OCI-LY1 (cell line): Measurements from ENCODE around the gene FZD4.
"Not testable (repeated sequence)": the region's sequence is repeated elsewhere in the genome, so short reads cannot be mapped to it uniquely, and the experiment has no call there.

Experiments
- H2AFZ ChIP-seq: fragments of 200-600 bp; sonication (generic), shearing (Covaris generic); 2 replicates; pipeline ENCODE4 v1.6.0; 2014; ENCODE audit warnings: antibody characterized with exemption, mild to moderate bottlenecking, low read length
- H3F3A ChIP-seq: fragments of 200-600 bp; sonication (generic), shearing (Covaris generic); 2 replicates; pipeline ENCODE4 v1.6.0; 2014; ENCODE audit warnings: mild to moderate bottlenecking, antibody characterized with exemption, low read length, moderate library complexity; ENCODE audit not compliant: insufficient read depth
- H3K27ac ChIP-seq: fragments of 200-600 bp; sonication (generic); 2 replicates; pipeline ENCODE4 v1.5.1; 2014; ENCODE audit warnings: low read length, mixed run types, mild to moderate bottlenecking, low read depth; ENCODE audit not compliant: poor library complexity, severe bottlenecking
- H3K27me3 ChIP-seq: fragments of 200-600 bp; sonication (generic); 2 replicates; pipeline ENCODE4 v1.6.0; 2014; ENCODE audit warnings: antibody characterized with exemption, mild to moderate bottlenecking, low read length, moderate library complexity; ENCODE audit not compliant: insufficient read depth
- H3K36me3 ChIP-seq: fragments of 200-600 bp; sonication (generic); 2 replicates; pipeline ENCODE4 v1.6.1; 2014; ENCODE audit warnings: mild to moderate bottlenecking, antibody characterized with exemption, low read length, moderate library complexity, mixed read lengths; ENCODE audit not compliant: insufficient read depth
- H3K4me1 ChIP-seq: fragments of 200-600 bp; sonication (generic); 2 replicates; pipeline ENCODE4 v1.5.1; 2014; ENCODE audit warnings: mild to moderate bottlenecking, low read length, moderate library complexity; ENCODE audit not compliant: insufficient read depth, severe bottlenecking
- H3K4me2 ChIP-seq: fragments of 200-600 bp; sonication (generic), shearing (Covaris generic); 2 replicates; pipeline ENCODE4 v1.6.1; 2014; ENCODE audit warnings: low read length
- H3K4me3 ChIP-seq: fragments of 200-600 bp; sonication (generic); 2 replicates; pipeline ENCODE4 v1.5.1; 2014; ENCODE audit warnings: low read length, low read depth, mild to moderate bottlenecking, mixed read lengths; ENCODE audit not compliant: poor library complexity, severe bottlenecking
- H3K79me2 ChIP-seq: fragments of 200-600 bp; shearing (Covaris generic); 2 replicates; pipeline ENCODE4 v1.6.1; 2016; ENCODE audit warnings: mixed run types, low read length, mixed read lengths; ENCODE audit not compliant: insufficient read depth
- H3K9ac ChIP-seq: fragments of 200-600 bp; sonication (generic), shearing (Covaris generic); 2 replicates; pipeline ENCODE4 v1.6.1; 2014; ENCODE audit warnings: mild to moderate bottlenecking, low read length, mixed read lengths
- H3K9me2 ChIP-seq: fragments of 200-600 bp; sonication (generic), shearing (Covaris generic); 2 replicates; pipeline ENCODE4 v1.6.1; 2014; ENCODE audit warnings: low read depth, mild to moderate bottlenecking, low read length, mixed read lengths
- H3K9me3 ChIP-seq: fragments of 200-600 bp; shearing (Covaris generic); 2 replicates; pipeline ENCODE4 v1.6.1; 2014; ENCODE audit warnings: low read length, mixed read lengths
- H4K20me1 ChIP-seq: fragments of 200-600 bp; sonication (generic), shearing (Covaris generic); 2 replicates; pipeline ENCODE4 v1.6.0; 2016; ENCODE audit warnings: mild to moderate bottlenecking, low read length; ENCODE audit not compliant: insufficient read depth
- EZH2 ChIP-seq: fragments of 200-600 bp; sonication (generic), shearing (Covaris generic); IDR thresholded peaks from 2 replicates; pipeline ENCODE4 v1.8.0; 2017; ENCODE audit warnings: borderline replicate concordance, mixed run types, mild to moderate bottlenecking, antibody characterized with exemption, low read length, moderate library complexity, mixed read lengths
- TF ChIP-seq, protein P1 (sequence below): fragments of 200-600 bp; sonication (generic), shearing (Covaris generic); IDR thresholded peaks from 2 replicates; pipeline ENCODE4 v1.5.1; 2017; ENCODE audit warnings: mild to moderate bottlenecking, antibody characterized with exemption, low read length, moderate library complexity, mixed read lengths

FZD4 gene

DNA sequence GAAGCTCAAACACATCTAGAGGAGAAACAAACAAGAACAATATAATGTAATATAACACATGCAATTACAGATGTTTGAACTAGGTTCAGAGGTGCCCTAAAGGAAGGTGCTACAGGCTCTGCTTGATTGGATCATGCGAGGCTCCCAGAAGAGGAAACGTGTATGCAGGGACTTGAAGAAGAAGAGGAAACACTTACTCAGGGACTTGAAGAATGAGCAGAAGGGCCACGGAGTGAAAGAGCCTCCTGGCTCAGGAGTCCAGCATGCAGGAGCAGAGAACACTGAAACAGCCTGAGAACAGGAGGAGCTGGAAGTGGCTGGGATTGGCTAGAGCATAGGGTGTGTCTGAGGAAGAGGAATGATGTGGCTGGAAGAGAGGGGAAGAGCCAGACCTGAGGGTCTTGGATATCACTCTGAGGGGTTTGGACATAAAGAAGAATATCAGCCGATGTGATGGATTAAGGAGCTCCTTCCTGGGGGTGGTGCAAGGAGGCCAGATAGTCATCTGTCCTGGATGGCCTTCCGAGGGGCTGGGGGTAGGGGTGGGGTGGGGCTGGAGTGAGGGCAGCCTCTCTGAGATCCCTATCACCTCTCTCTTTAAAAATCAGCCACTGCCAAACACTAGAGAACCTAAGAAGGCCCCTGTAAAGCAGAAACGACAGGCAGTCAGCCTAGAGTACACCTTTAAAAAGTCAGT lies 16.8 kb downstream of the FZD4 start:
- H3K27me3 ChIP-seq = no peaks in the 10 kb centered on the region
- no peak overlapping the region for H2AFZ ChIP-seq
- H3K9ac ChIP-seq = no peak overlapping the region
- no peaks in the 10 kb centered on the region for H3K79me2 ChIP-seq
- no peaks in the 10 kb centered on the region for H3F3A ChIP-seq
- no peak overlapping the region for H3K27ac ChIP-seq
- H3K9me3 ChIP-seq = no peaks in the 10 kb centered on the region
- no peaks in the 10 kb centered on the region for H3K4me1 ChIP-seq
- no peak for TF ChIP-seq EZH2
- TF ChIP-seq, protein P1, sequence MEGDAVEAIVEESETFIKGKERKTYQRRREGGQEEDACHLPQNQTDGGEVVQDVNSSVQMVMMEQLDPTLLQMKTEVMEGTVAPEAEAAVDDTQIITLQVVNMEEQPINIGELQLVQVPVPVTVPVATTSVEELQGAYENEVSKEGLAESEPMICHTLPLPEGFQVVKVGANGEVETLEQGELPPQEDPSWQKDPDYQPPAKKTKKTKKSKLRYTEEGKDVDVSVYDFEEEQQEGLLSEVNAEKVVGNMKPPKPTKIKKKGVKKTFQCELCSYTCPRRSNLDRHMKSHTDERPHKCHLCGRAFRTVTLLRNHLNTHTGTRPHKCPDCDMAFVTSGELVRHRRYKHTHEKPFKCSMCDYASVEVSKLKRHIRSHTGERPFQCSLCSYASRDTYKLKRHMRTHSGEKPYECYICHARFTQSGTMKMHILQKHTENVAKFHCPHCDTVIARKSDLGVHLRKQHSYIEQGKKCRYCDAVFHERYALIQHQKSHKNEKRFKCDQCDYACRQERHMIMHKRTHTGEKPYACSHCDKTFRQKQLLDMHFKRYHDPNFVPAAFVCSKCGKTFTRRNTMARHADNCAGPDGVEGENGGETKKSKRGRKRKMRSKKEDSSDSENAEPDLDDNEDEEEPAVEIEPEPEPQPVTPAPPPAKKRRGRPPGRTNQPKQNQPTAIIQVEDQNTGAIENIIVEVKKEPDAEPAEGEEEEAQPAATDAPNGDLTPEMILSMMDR = no peak
- H3K4me2 ChIP-seq = no peak overlapping the region
- no peaks in the 10 kb centered on the region for H3K36me3 ChIP-seq
- H3K4me3 ChIP-seq = no peak overlapping the region
- H4K20me1 ChIP-seq = no peaks in the 10 kb centered on the region
- no peaks in the 10 kb centered on the region for H3K9me2 ChIP-seq

DNA sequence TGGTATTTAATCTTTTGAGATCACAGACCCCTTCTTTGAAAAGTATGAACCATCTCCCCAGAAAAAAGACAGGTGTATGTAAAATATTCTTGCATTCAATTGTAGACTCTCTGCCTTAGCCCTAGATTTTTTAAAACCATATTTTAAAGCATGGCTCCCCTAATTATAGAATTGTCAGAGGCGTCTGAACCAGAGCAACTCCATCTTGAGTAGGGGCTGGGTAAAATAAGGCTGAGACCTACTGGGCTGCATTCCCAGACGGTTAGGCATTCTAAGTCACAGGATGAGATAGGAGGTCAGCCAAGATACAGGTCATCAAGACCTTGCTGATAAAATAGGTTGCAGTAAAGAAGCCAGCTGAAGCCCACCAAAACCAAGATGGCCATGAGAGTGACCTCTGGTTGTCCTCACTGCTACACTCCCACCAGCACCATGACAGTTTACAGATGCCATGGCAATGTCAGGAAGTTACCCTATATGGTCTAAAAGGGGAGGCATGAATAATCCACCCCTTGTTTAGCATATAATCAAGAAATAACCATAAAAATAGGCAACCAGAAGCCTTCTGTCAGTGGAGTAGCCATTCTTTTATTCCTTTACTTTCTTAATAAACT lies 17.9 kb downstream of the FZD4 start:
- H3K4me3 ChIP-seq, H3K4me2 ChIP-seq, H3K27ac ChIP-seq, H3K36me3 ChIP-seq, H4K20me1 ChIP-seq, H3K27me3 ChIP-seq, H3K9ac ChIP-seq, H3K9me2 ChIP-seq, H3K9me3 ChIP-seq, H2AFZ ChIP-seq, H3F3A ChIP-seq, H3K4me1 ChIP-seq, H3K79me2 ChIP-seq: not testable (repeated sequence)

DNA sequence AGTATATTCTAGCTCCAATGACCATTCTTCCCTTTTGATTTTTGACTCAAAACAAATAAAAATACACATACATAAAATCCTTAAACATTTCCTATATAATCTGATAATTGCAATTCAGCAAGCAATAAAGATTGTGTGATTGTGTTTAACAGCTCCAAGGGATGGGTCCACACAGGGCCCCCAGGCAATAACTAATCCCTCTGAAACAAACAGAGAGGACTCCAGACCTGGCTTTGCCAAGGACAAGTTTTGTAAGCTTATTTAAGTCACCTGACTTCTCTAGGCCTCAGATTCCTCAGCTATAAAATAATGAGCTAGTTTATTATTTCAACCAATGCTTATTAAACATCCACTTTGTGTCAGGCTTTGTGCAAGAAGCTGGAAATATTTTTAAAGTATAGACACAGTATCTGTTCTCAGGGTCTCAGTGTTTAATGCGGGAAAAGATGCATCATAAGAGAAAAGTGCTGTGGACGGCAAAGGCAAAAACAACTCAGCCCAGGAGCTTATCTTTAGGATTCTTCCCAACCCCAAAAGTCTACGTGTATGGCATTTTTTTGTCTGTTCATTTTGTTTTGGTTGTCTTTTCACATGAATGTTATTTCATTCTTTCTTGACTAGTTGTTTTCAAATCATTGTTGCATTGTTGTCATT lies 20.1 kb downstream of the FZD4 start:
- no peaks in the 10 kb centered on the region for H3K79me2 ChIP-seq
- no peaks in the 10 kb centered on the region for H3K36me3 ChIP-seq
- H4K20me1 ChIP-seq = no peaks in the 10 kb centered on the region
- no peak for TF ChIP-seq EZH2
- TF ChIP-seq, protein P1 = no peak
- H3K9me3 ChIP-seq = no peaks in the 10 kb centered on the region
- no peak overlapping the region for H3K9ac ChIP-seq
- no peaks in the 10 kb centered on the region for H3K4me1 ChIP-seq
- H3K27ac ChIP-seq = no peak overlapping the region
- H3K4me3 ChIP-seq = no peak overlapping the region
- no peaks in the 10 kb centered on the region for H3F3A ChIP-seq
- H3K27me3 ChIP-seq = no peaks in the 10 kb centered on the region
- no peaks in the 10 kb centered on the region for H3K9me2 ChIP-seq
- H3K4me2 ChIP-seq = no peak overlapping the region
- H2AFZ ChIP-seq = no peak overlapping the region

DNA sequence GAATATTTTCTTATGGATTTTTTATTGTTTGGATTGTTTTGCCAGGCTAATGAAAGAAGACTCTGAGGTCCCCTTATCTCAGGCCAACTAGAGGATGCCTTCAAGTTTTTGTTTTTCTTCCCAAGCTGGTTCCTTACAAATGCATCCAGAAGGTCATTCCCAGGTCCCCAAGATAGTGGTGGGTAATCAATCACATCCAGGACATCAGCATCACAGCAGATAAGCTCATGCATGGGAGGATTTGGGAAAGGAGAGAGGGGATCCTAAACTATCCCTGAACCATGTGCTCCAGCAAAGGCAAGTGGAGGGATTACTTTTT lies 20.7 kb downstream of the FZD4 start:
- Histone ChIP-seq H2AFZ (no peak overlapping the region), H3F3A (no peaks in the 10 kb centered on the region), H4K20me1 (no peaks in the 10 kb centered on the region), H3K79me2 (no peaks in the 10 kb centered on the region), H3K27me3 (no peaks in the 10 kb centered on the region), H3K9me3 (no peaks in the 10 kb centered on the region), H3K36me3 (no peaks in the 10 kb centered on the region), H3K4me1 (no peaks in the 10 kb centered on the region), H3K4me3 (no peak overlapping the region), H3K4me2 (no peak overlapping the region), H3K9ac (no peak overlapping the region), H3K9me2 (no peaks in the 10 kb centered on the region), H3K27ac (no peak overlapping the region)
- TF ChIP-seq, protein P1 = no peak
- no peak for TF ChIP-seq EZH2
